Measurements from ENCODE around the gene SEMA4C.

DNA sequence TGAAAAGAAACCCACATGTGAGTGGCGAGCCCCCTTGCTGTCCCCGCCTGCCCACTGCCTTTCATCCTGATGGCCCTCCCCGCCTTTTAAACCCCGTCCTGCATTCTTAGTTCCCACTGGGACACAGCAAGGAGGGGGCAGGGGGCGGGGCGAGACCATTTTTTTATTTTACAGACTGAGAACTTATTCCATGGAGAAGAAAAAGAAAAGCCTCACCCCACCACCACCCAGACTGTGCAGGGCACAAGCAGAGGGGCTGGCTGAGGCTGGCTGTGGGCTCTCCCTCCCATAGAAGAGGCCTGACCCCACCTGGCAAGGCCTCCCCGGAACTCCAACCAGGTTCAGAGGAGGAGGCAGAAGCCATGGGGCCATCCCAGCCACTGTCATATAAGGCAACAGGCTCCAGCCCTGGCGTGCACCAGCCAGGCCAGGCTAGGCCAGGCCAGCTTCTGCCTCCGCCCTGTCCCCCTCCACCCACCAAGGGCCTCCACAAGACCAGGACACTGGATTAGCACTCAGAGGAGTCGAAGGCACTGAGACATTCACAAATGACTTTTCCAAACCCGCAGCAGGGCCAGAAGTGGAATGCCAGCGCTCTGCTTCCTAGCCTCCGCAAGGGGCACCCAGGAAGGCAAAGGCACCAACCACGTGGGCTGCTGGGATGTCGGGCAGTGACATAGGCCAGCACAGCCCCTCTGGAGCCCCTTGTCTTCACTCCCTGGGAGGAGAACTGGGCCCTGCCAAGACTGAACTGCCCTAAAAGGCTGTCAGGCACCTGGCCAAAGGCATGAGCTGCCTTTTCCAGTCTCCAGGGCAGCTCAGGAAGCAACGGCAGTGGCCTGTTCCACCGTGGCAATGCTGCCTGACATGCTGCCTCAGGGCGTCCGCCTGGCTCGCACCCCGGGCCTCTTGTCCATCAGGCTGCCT is 37.5 kb upstream of the SEMA4C start:
- TF ChIP-seq, protein P1, sequence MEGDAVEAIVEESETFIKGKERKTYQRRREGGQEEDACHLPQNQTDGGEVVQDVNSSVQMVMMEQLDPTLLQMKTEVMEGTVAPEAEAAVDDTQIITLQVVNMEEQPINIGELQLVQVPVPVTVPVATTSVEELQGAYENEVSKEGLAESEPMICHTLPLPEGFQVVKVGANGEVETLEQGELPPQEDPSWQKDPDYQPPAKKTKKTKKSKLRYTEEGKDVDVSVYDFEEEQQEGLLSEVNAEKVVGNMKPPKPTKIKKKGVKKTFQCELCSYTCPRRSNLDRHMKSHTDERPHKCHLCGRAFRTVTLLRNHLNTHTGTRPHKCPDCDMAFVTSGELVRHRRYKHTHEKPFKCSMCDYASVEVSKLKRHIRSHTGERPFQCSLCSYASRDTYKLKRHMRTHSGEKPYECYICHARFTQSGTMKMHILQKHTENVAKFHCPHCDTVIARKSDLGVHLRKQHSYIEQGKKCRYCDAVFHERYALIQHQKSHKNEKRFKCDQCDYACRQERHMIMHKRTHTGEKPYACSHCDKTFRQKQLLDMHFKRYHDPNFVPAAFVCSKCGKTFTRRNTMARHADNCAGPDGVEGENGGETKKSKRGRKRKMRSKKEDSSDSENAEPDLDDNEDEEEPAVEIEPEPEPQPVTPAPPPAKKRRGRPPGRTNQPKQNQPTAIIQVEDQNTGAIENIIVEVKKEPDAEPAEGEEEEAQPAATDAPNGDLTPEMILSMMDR (IDR thresholded peaks at IDR 0.05), result peak in 1 of 3 experiments; percentile 31
- TF ChIP-seq POLR2AphosphoS5 (IDR thresholded peaks at IDR 0.05), result peak; percentile 87 to 90
